MM.1S (cell line): Measurements from ENCODE around the gene SEPTIN5.

Source experiments
- CTCF ChIP-seq: fragments of 300-600 bp; sonication (generic); IDR thresholded peaks from 2 replicates; pipeline ENCODE4 v1.5.1; 2016; ENCODE audit warnings: antibody characterized with exemption, low read length, mixed read lengths
- EZH2 ChIP-seq: fragments of 300-600 bp; sonication (generic); optimal IDR thresholded peaks from 2 replicates; pipeline ENCODE3; 2017; ENCODE audit warnings: low read depth, mild to moderate bottlenecking, antibody characterized with exemption, low read length, mixed read lengths

DNA sequence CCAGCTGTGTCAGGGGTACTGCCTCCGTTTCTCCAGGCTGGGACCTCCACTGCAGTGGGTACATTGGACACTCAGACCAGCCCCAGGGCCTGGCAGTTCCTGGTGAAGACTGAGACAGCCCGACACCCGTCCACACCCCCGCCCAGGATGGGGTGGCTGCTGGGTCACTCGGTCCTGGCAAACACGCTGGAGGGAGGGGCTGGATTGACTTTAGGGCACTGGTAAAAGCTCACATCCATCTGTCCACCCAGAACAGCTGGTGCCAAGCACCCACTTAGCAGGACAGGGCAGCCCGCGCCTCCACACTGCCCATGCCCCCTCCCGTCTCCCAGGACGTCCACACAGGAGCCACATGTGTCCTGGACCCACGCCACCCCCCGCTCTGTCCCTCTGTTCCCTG lies 35.6 kb downstream of the SEPTIN5 start:
- no peak for TF ChIP-seq CTCF
- TF ChIP-seq EZH2: no peak
